ENCODE measurements around the gene TBC1D19. TPM values are rescaled to one million over a fixed set of nuclear protein-coding genes. Genes with fewer than 3 reads are reported as not detected.
"Not testable (repeated sequence)": the region's sequence is repeated elsewhere in the genome, so short reads cannot be mapped to it uniquely, and the experiment has no call there.

Gene TBC1D19
- total and polyA plus RNA-seq, 2 of the 4 experiments (the other 2 are of a cell fraction) = 9.9 to 17.6 TPM

DNA sequence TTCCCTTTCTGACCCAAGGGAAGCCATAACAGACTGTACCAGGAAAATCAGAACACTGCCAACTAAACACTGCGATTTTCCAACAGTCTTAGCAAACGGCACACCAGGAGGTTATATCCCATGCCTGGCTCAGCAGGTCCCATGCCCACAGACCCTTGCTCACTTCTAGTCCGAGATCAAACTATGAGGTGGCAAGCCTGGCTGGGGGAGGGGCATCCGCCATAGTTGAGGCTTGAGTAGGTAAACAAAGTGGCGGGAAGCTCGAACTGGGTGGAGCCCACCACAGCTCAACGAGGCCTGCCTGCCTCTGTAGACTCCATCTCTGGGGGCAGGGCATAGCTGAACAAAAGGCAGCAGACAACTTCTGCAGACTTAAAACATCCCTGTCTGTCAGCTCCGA is 56.8 kb downstream of the TBC1D19 start:
- dilution Hi-C loops (cut with HindIII; ENCODE audit: low sequenced_read_pairs, unreplicated experiment); H2BK20ac ChIP-seq (ENCODE audit: low read depth, low read length); H2BK15ac ChIP-seq (ENCODE audit: low read depth, low read length); H3K14ac ChIP-seq (replicated peaks; ENCODE audit: low read depth, low read length); H4K5ac ChIP-seq (ENCODE audit: low read depth, low read length); H3K4me3 ChIP-seq (ENCODE audit: insufficient read depth, low read depth, low read length); H2AFZ ChIP-seq (replicated peaks; ENCODE audit: low read length, poor library complexity); H3K4me2 ChIP-seq (ENCODE audit: low read depth, low read length); BruUV-seq (replicated peaks); H3K27ac ChIP-seq (ENCODE audit: insufficient read depth, low read length); H2AK5ac ChIP-seq (ENCODE audit: low read depth, low read length); H2BK120ac ChIP-seq (ENCODE audit: low read depth, low read length); H3K27me3 ChIP-seq (ENCODE audit: control insufficient read depth, insufficient read depth, low read length); H3K9me1 ChIP-seq (ENCODE audit: insufficient read depth, low read length); H3K79me1 ChIP-seq (ENCODE audit: low read depth in 1 of 2, low read length in 2 of 2); H3K9me3 ChIP-seq (ENCODE audit: control insufficient read depth, insufficient read depth, low read length); H2AK9ac ChIP-seq (replicated peaks; ENCODE audit: low read depth, low read length, poor library complexity); intact Hi-C loops (cut with micrococcal nuclease); POLR2A ChIA-PET (ENCODE audit: unreplicated experiment); H3K23ac ChIP-seq (ENCODE audit: low read depth, low read length); H3K4me1 ChIP-seq (ENCODE audit: control insufficient read depth, insufficient read depth, low read length); H4K8ac ChIP-seq (ENCODE audit: low read depth in 2 of 2, low read length in 2 of 2); CTCF ChIA-PET; H3K18ac ChIP-seq (ENCODE audit: low read depth, low read length); H3K56ac ChIP-seq (ENCODE audit: extremely low read depth, insufficient read depth, low read length); in situ Hi-C loops (cut with MboI; ENCODE audit: low sequenced_read_pairs); H3K4ac ChIP-seq (ENCODE audit: low read depth, low read length); H3K9ac ChIP-seq (ENCODE audit: low read depth, low read length); H4K20me1 ChIP-seq (ENCODE audit: insufficient read depth, low read length); ATAC-seq (ENCODE audit: low read depth); H2BK5ac ChIP-seq (ENCODE audit: low read depth, low read length, poor library complexity, severe bottlenecking); H4K91ac ChIP-seq (ENCODE audit: insufficient read depth, low read depth, low read length); DNase-seq: not testable (repeated sequence)
- H3K36me3 ChIP-seq (ENCODE audit: control insufficient read depth, insufficient read depth, low read length) = peaks cover 10% of the 10 kb centered on the region; the same call in 1 of the 2 replicates
- WGBS, 2 experiments (ENCODE audit: extremely low coverage in 2 of 2, insufficient read length in 1 of 2) = 100% methylated on average over 2 of the region's 8 CpGs; no CpG with 5 or more reads in 1 of the 2 experiments

Measured in IMR-90 (cell line).